ENCODE data around the gene TRIM54. TPM values are rescaled to one million over a fixed set of nuclear protein-coding genes. Genes with fewer than 3 reads are reported as not detected.

TRIM54 gene
- total and polyA plus RNA-seq, 2 donors (not counting 3 experiments of a cell fraction or from before 2014, with no cell fraction given) = 0.51 to 1.7 TPM

DNA sequence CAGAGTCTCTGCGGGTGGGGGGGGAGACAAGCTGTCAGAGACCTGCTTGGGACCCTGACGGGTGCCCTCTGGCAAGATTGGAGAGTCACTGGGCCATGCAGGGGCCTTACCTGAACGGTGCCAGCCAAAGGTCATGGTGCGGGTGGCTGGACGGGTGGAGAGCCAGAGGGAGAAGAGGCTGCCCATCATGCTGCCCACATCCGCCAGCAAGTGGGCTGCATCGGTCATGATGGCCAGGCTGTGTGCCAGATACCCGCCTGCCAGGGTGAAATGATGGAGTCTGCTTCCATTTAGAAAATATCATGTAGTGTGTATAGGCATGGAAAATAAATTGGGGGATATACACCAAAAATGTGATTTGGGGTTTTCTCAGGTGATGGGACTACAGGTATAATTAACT is 24.2 kb upstream of the TRIM54 start:
- Histone ChIP-seq H3K4me3 (replicated peaks in 1 of 3; ENCODE audit: insufficient read depth in 1 of 3, low read depth in 1 of 3, low read length in 3 of 3) (no peak overlapping the region), H3K27me3 (ENCODE audit: control insufficient read depth in 2 of 2, insufficient read depth in 2 of 2, low read length in 2 of 2) (peaks cover 8 to 22% of the 10 kb centered on the region in 2 experiments), H3K9ac (replicated peaks; ENCODE audit: extremely low read depth, insufficient read depth, low read length) (no peak overlapping the region), H4K20me1 (replicated peaks; ENCODE audit: control insufficient read depth, extremely low read depth, insufficient read depth, low read length) (no peaks in the 10 kb centered on the region), H3K4me2 (ENCODE audit: insufficient read depth, low read length) (no peak overlapping the region), H3K36me3 (ENCODE audit: control insufficient read depth in 2 of 2, extremely low read depth in 1 of 2, insufficient read depth in 2 of 2, low read length in 2 of 2) (peaks cover 0 to 15% of the 10 kb centered on the region in 2 experiments), H3K27ac (ENCODE audit: insufficient read depth, low read depth, low read length) (no peak overlapping the region), H3K4me1 (ENCODE audit: control insufficient read depth, extremely low read depth, insufficient read depth, low read length) (peaks cover 15% of the 10 kb centered on the region), H3K9me3 (replicated peaks; ENCODE audit: control insufficient read depth, insufficient read depth, low read length) (no peaks in the 10 kb centered on the region), H3K79me2 (ENCODE audit: control insufficient read depth, insufficient read depth, low read length) (no peaks in the 10 kb centered on the region), H2AFZ (ENCODE audit: low read depth, low read length) (no peak overlapping the region), H3K9me1 (replicated peaks; ENCODE audit: control insufficient read depth, extremely low read depth, insufficient read depth, low read length) (no peaks in the 10 kb centered on the region)
- dilution Hi-C loops (cut with MboI; ENCODE audit: extremely low pct_ligation_motif_present, low sequenced_read_pairs) = no loop called here
- FAIRE-seq (no peak), DNase-seq (ENCODE audit: low read depth, low spot score) (no peak)
- intact Hi-C loops (cut with micrococcal nuclease) = no loop called here
- BruUV-seq (replicated peaks) = no TSS peak
- TF ChIP-seq GATA2 (IDR thresholded peaks at IDR 0.05; ENCODE audit: insufficient read depth, insufficient read length, low read depth, low read length) (no peak), CTCF (IDR thresholded peaks at IDR 0.05; ENCODE audit: extremely low read depth in 1 of 2, insufficient read depth in 1 of 2, low read depth in 1 of 2, low read length in 2 of 2) (no peak), POLR2AphosphoS5 (IDR thresholded peaks at IDR 0.05; ENCODE audit: insufficient read depth, low read depth, low read length) (no peak), POLR2A (IDR thresholded peaks at IDR 0.05; ENCODE audit: low read depth, low read length) (no peak), FOS (IDR thresholded peaks at IDR 0.05; ENCODE audit: borderline replicate concordance, insufficient read depth, low read length) (no peak), JUN (IDR thresholded peaks at IDR 0.05; ENCODE audit: borderline replicate concordance, insufficient read depth, insufficient read length, low read depth) (no peak), EZH2 (IDR thresholded peaks at IDR 0.05; ENCODE audit: borderline replicate concordance, low read depth, low read length, severe bottlenecking) (no peak), MYC (IDR thresholded peaks at IDR 0.05; ENCODE audit: low read depth, low read length) (no peak)
- TF ChIP-seq, protein P1, sequence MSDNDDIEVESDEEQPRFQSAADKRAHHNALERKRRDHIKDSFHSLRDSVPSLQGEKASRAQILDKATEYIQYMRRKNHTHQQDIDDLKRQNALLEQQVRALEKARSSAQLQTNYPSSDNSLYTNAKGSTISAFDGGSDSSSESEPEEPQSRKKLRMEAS (IDR thresholded peaks at IDR 0.05; ENCODE audit: insufficient read depth, insufficient read length) = no peak
- POLR2A ChIA-PET = no interaction called here
- CTCF ChIA-PET = interaction anchor here (1.4 kb wide), 1 partner anchor 31 kb away, joined by 3 read pairs; no protein-coding TSS in a partner anchor
